H1 (cell line): ENCODE results near the gene NAP1L1. TPM values are rescaled to one million over a fixed set of nuclear protein-coding genes. Genes with fewer than 3 reads are reported as not detected.

ENCODE experiments used
- ASH2L ChIP-seq: fragments of 200-600, 300-600 bp; sonication (generic); IDR thresholded peaks from one replicate; pipeline ENCODE4 v1.7.1; 2017; ENCODE audit warnings: low read length
- CHD7 ChIP-seq: fragments of 300-600 bp; sonication (generic); IDR thresholded peaks from 2 replicates; pipeline ENCODE4 v1.7.1; 2012; ENCODE audit warnings: low read length, moderate library complexity, mild to moderate bottlenecking, inconsistent platforms; ENCODE audit not compliant: insufficient replicate concordance
- CREB1 ChIP-seq: IDR thresholded peaks from 2 replicates; pipeline ENCODE4 v1.6.1; 2012; ENCODE audit warnings: inconsistent platforms
- MAX ChIP-seq: IDR thresholded peaks from 2 replicates; pipeline ENCODE4 v1.6.1; 2012; ENCODE audit warnings: inconsistent platforms
- polyA plus RNA-seq, 7 experiments: library from polyadenylated mRNA; depleted of rRNA in 3 of 7; stranded (reverse) in 5 of 7; unstranded in 2 of 7; fragments of >200 nt in 5 of 7; fragments of 200-250 nt in 2 of 7; gene quantifications; 1 replicate in 5 of 7; 2 replicates in 1 of 7; 4 replicates in 1 of 7; pipeline versions ENCODE4 v1.2.1 to v1.2.3, GENCODE V29; 2011 to 2013; ENCODE audit warnings: missing spikeins in 2 of 7, mixed read lengths in 2 of 7
- total RNA-seq: library from RNA; stranded (reverse); fragmentation: NEBNext Ultra II Directional; extraction: Animal tissue kit (Norgen Biotek cat#: 25700); gene quantifications from 2 replicates; pipeline ENCODE4 v1.2.1, GENCODE V29; 2021

NAP1L1 gene
- total and polyA plus RNA-seq, 2 of the 8 experiments (the other 6 are each of a cell fraction or from before 2014, with no cell fraction given) = 202 to 1,159 TPM

- TF ChIP-seq CHD7 = no peak
- TF ChIP-seq ASH2L = no peak
- TF ChIP-seq CREB1 = no peak
- TF ChIP-seq MAX = no peak
- TF ChIP-seq, all 59 proteins: peak for 0
These were observed 19.6 kb downstream of the NAP1L1 start (continued) for GRCh38 chr12:76064904-76065303.
